ENCODE results near the gene TAGLN3. TPM values are rescaled to one million over a fixed set of nuclear protein-coding genes. Genes with fewer than 3 reads are reported as not detected.

TAGLN3 gene
- total RNA-seq, 1 experiment from 2014 or later: not detected

DNA sequence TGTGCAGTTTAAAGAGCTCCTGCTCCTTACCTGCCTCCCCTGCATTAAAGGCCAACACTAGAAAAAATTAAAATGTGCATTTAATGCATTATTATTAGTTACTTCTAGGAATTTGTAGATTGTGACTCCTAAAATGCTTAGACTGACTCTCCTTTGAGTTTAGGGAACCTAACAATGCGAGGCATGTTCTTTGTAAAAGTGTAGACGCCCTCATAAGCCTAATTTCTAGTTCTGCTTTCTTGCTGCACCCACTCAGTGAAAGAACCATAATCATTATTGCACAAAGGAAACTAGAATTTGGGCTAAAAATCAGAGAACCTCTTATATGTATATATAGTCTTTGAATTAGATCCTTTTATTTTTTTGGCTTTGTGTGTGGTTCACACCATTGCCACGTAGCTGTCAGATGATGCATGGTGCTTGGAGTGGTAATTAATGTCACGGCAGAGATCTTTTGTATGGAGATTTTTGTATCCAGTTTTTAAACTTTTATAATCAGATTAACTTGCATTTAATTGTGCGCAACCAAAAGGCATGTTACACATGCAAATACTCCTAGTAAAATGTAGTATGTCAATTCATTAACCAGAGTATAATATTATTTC lies 19.2 kb upstream of the TAGLN3 start:
- Histone ChIP-seq H2AFZ (peak overlapping the region; percentile 94), H3K4me1 (replicated peaks; ENCODE audit: insufficient read depth) (peaks cover 30% of the 10 kb centered on the region), H3K36me3 (ENCODE audit: low read depth) (peaks cover 32% of the 10 kb centered on the region), H3F3A (ENCODE audit: insufficient read depth, low read depth) (peaks cover 29% of the 10 kb centered on the region), H3K4me3 (peak overlapping the region; percentile 80), H3K27ac (peak overlapping the region; percentile 62; the same call in 1 of the 2 replicates), H3K79me2 (ENCODE audit: low read depth) (peaks cover 38% of the 10 kb centered on the region), H3K9me3 (ENCODE audit: insufficient read depth, low read depth) (no peaks in the 10 kb centered on the region), H4K20me1 (ENCODE audit: insufficient read depth) (no peaks in the 10 kb centered on the region), H3K4me2 (peak overlapping the region; percentile 83), H3K9me2 (ENCODE audit: insufficient read depth) (no peaks in the 10 kb centered on the region), H3K27me3 (ENCODE audit: insufficient read depth, low read depth) (no peaks in the 10 kb centered on the region)
- BruUV-seq (replicated peaks): no TSS peak
- intact Hi-C loops (cut with micrococcal nuclease; ENCODE audit: unreplicated experiment): loop anchor here (10.0 kb wide), 1 partner anchor 545 kb away; no protein-coding TSS in a partner anchor
- no peak for DNase-seq
- CTCF ChIA-PET: interaction anchor here (0.5 to 1.7 kb wide), 7 partner anchors 12 to 288 kb away, joined by 3 to 8 read pairs (median 4); no protein-coding TSS in a partner anchor
- TF ChIP-seq, protein P1, sequence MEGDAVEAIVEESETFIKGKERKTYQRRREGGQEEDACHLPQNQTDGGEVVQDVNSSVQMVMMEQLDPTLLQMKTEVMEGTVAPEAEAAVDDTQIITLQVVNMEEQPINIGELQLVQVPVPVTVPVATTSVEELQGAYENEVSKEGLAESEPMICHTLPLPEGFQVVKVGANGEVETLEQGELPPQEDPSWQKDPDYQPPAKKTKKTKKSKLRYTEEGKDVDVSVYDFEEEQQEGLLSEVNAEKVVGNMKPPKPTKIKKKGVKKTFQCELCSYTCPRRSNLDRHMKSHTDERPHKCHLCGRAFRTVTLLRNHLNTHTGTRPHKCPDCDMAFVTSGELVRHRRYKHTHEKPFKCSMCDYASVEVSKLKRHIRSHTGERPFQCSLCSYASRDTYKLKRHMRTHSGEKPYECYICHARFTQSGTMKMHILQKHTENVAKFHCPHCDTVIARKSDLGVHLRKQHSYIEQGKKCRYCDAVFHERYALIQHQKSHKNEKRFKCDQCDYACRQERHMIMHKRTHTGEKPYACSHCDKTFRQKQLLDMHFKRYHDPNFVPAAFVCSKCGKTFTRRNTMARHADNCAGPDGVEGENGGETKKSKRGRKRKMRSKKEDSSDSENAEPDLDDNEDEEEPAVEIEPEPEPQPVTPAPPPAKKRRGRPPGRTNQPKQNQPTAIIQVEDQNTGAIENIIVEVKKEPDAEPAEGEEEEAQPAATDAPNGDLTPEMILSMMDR (conservative IDR thresholded peaks at IDR 0.05): no peak
- TF ChIP-seq EZH2 (IDR thresholded peaks at IDR 0.05; ENCODE audit: low read depth): no peak
- POLR2A ChIA-PET (ENCODE audit: unreplicated experiment): interaction anchor here (0.5 to 1.9 kb wide), 11 partner anchors 29 to 654 kb away, joined by 3 to 17 read pairs (median 5); partner anchors contain the start of genes PHLDB2 and ZBED2

DNA sequence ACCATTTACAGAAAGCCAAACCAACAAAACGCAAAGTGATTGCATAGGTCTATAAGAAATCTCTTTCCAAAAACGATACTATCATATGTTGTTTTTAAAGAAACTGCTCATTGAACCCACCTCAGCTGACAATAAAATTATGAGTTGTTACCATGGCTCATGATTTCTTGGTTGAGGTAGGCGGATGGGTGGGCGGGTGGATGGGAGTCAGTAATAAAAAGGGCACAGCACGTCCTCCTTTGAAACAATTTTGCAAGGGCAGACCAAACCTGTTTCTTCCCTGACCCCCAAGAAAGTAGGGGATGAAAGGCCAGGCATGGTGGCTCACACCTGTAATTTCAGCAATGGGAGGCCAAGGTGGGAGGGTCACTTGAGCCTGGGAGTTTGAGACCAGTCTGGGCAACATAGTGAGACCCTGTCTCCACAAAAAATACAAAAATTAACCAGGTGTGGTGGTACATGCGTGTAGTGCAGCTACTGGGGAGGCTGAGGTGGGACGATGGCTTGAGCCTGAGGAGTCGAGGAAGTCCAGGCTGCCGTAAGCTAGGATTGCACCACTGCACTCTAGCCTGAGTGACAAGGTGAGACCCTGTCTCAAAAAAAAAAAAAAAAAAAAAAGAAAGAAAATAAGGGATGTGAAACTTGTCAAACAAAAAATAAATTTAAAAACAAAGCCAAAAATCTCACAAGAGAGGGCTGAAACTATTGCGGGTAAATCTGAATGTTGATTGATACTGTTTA lies 17.8 kb upstream of the TAGLN3 start:
- H3K79me2 ChIP-seq (ENCODE audit: low read depth): peaks cover 38% of the 10 kb centered on the region
- H4K20me1 ChIP-seq (ENCODE audit: insufficient read depth): no peaks in the 10 kb centered on the region
- peaks cover 28% of the 10 kb centered on the region; the same call in 1 of the 2 replicates for H3K36me3 ChIP-seq (ENCODE audit: low read depth)
- H3K4me1 ChIP-seq (replicated peaks; ENCODE audit: insufficient read depth): peaks cover 30% of the 10 kb centered on the region
- H3K9me2 ChIP-seq (ENCODE audit: insufficient read depth): no peaks in the 10 kb centered on the region
- ChIA-PET CTCF (interaction anchor here (0.6 kb wide), 1 partner anchor 90 kb away, joined by 5 read pairs; no protein-coding TSS in a partner anchor), POLR2A (ENCODE audit: unreplicated experiment) (no interaction called here)
- peaks cover 25% of the 10 kb centered on the region for H3F3A ChIP-seq (ENCODE audit: insufficient read depth, low read depth)
- intact Hi-C loops (cut with micrococcal nuclease; ENCODE audit: unreplicated experiment): loop anchor here (10.0 kb wide), 1 partner anchor 544 kb away; no protein-coding TSS in a partner anchor
- H3K9me3 ChIP-seq (ENCODE audit: insufficient read depth, low read depth): no peaks in the 10 kb centered on the region
- H3K4me3 ChIP-seq: peak overlapping the region; percentile 80; the same call in 1 of the 2 replicates
- TF ChIP-seq EZH2 (IDR thresholded peaks at IDR 0.05; ENCODE audit: low read depth): no peak
- TF ChIP-seq, protein P1 (conservative IDR thresholded peaks at IDR 0.05): no peak
- peak overlapping the region; percentile 83 for H3K4me2 ChIP-seq
- H2AFZ ChIP-seq: no peak overlapping the region
- H3K27ac ChIP-seq: no peak overlapping the region
- BruUV-seq (replicated peaks): no TSS peak
- no peak for DNase-seq
- no peaks in the 10 kb centered on the region for H3K27me3 ChIP-seq (ENCODE audit: insufficient read depth, low read depth)

DNA sequence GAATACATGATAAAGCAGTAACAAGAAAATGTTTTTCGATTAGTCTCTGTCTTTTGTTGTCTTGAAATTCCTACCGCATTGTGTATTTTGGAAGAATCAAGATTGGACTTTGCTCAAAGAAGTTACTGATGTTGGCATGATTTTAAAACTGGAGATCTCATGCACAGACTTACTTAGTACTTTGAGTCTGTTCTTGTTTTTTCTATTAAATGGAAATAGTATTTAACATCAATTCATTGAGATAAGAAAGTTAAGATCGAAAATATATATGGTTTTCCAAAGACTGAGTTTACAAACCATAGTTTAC lies 17.3 kb upstream of the TAGLN3 start:
- H3K9me2 ChIP-seq (ENCODE audit: insufficient read depth): no peaks in the 10 kb centered on the region
- BruUV-seq (replicated peaks): no TSS peak
- no peak for TF ChIP-seq EZH2 (IDR thresholded peaks at IDR 0.05; ENCODE audit: low read depth)
- TF ChIP-seq, protein P1 (conservative IDR thresholded peaks at IDR 0.05): no peak
- H3K4me1 ChIP-seq (replicated peaks; ENCODE audit: insufficient read depth): peaks cover 30% of the 10 kb centered on the region
- H3F3A ChIP-seq (ENCODE audit: insufficient read depth, low read depth): peaks cover 22% of the 10 kb centered on the region
- no peaks in the 10 kb centered on the region for H3K27me3 ChIP-seq (ENCODE audit: insufficient read depth, low read depth)
- peaks cover 38% of the 10 kb centered on the region for H3K79me2 ChIP-seq (ENCODE audit: low read depth)
- H2AFZ ChIP-seq: no peak overlapping the region
- POLR2A ChIA-PET (ENCODE audit: unreplicated experiment): no interaction called here
- peaks cover 28% of the 10 kb centered on the region; the same call in 1 of the 2 replicates for H3K36me3 ChIP-seq (ENCODE audit: low read depth)
- no peaks in the 10 kb centered on the region for H3K9me3 ChIP-seq (ENCODE audit: insufficient read depth, low read depth)
- CTCF ChIA-PET: interaction anchor here (0.6 kb wide), 1 partner anchor 91 kb away, joined by 5 read pairs; no protein-coding TSS in a partner anchor
- H3K4me3 ChIP-seq: no peak overlapping the region
- intact Hi-C loops (cut with micrococcal nuclease; ENCODE audit: unreplicated experiment): loop anchor here (10.0 kb wide), 1 partner anchor 543 kb away; no protein-coding TSS in a partner anchor
- no peaks in the 10 kb centered on the region for H4K20me1 ChIP-seq (ENCODE audit: insufficient read depth)
- H3K4me2 ChIP-seq: peak overlapping the region; percentile 13; the same call in 1 of the 2 replicates
- H3K27ac ChIP-seq: no peak overlapping the region
- DNase-seq: no peak

Data from PC-9 (cell line).